GM18502 (cell line): ENCODE measurements around the gene NKD2.
"Not testable (repeated sequence)": the region's sequence is repeated elsewhere in the genome, so short reads cannot be mapped to it uniquely, and the experiment has no call there.

Source experiments
- ATAC-seq: cut with Tn5 transposase; IDR thresholded peaks from one replicate; pipeline ENCODE4 v1.9.1; 2021; ENCODE audit warnings: mild to moderate bottlenecking; ENCODE audit not compliant: unreplicated experiment, poor library complexity

Gene NKD2

DNA sequence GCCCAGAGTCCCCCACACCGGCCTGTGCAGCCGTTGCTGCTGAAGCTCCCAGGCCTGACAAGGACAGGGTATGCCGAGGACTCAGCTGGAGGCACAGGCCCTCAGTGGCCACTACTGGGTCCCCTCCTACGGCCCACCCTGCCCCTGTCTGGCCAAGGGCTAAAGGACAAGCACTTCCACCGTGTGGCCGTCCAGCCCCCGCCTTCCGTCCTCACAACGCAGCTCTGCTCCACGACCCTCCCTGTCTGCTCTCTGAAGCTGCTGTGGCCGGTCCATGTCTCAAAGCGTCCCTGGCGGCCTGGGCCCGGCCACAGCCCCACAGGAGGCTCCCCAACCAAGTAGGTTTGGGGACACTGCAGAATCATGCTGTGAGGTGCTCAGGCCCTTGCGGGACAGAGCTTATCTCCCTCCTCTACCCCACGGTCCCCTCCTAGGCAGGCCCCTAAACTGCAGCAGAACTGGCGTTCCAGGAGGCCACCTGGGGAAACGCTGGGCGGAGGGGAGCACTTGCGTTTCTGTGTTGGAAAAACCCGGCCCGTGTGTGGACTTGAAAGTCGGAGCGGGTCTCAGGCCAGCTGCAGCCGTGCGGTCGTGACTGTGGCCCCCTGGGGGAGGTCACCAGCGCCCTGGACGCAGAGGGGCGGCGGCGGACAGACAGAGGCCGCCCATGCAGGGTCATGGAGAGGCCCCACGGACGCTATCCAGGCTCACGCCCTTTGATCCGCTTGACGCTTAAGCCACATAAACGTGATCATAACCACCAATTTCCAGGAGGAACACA, 45.6 kb downstream of the NKD2 start:
- ATAC-seq: no peak

DNA sequence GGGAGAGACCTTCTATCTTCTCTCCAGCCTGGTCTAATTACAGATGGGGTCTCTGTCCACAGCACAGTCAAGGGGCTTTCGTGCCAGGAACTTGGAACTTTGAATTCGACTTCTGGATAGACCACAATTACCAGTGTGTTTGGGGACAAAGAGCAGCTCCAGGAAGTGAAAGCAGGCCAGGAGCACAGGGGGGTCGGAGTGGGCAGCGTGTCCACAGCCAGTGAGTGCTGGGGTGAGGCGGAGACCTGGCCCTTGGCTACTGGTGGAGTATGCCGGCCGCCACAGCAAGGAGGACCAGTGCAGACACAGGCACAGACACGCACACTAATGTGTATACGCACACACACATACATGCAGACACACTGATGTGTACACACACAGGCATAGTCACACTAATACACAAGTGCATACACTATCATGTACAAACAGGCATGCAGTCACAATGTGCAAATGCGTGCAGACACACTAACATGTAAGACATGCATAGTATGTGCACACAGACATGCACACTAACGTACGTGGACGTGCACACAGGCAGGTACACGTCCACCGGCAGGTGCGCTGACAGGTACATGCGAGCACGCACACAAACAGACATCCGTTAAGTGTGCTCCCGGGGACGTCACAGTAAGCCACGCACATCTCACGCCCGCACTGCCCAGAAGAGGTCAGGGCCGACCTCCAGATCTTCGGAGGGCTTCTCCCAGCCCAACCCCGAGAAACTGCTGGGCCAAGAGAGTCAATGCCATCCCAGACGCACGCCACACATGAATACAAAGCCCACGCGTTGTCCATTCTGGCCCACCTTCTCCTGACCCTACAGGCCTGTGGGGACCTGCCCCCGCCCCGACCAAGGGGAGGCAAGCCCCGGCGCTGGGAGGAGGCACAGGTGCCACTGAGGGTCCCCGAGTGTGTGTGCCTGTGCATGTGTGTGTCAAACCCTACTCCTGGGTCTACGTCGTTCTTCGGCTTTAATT, 46.5 kb downstream of the NKD2 start:
- no peak for ATAC-seq

DNA sequence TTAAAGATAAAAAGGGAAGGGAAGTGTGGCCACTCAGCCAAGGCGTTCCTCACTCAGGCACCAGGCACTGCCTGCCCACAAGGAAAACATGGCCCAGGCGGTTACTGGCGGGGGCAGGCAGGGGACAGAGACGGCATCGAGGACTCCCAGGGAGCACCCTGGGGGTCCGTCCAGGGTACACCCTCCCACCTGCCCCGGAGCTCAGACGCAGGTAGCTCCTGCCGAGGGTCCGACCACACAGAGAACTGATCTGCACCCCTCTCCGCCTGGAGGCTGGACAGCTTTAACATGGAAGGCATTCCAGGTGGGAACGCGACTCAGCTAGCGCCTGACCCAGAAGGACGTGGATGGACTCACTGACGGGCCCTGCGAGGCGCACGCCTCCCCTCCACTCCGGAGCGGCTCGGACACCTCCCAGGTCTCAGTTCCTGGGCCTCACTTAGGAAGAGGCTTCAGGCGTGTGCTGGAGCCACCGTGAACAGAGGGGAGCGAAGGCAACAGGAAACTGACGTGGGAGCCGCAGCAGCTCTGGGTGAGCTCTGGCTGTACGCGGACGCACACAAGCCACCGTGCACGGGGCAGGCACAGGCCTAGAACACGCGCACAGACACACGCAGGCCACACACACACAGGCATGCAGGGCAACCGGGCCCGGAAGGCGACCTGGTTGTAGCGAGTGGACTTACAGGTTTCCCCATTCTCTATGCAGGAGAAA, 47.5 kb downstream of the NKD2 start:
- ATAC-seq: no peak

DNA sequence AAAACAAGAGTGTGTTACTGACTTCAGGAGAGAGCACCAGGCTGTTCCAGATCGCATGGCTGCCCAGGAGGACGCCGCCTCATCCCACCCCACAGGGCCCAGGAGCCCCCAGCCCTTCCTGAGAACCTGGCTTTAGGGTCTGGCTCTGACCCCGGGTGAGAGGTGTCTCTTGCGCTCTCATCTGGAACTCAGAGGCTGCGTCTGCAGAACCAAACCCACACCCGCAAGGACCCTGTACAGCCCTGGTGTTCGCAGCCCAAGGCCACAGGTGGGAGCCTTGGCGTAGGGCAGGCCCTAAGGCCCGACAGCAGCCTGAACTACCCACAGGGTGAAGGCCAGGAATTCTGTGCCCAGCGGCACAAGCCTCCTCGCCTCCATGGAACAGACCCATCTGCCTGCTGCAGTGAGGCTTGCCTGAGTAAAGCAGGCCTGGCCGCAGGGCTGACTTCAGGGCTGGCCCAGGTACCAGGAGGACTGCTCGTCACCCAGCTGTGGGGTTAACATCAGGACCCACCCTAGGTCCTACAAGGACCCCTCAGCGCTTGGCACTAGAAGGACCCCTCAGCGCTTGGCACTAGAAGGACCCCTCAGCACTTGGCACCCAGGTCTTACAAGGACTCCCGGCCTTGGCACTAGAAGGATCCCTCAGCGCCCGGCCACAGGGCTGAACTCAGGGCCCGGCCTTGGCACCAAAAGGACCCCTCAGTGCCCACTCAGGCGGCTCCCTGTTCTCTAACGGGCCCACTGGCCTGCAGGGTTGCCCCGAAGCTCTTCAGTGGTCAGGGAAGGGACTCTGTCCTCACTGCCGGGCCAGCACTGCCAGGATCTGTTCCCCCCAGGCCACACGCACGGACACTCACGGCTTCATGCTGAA, 48.2 kb downstream of the NKD2 start:
- ATAC-seq: no peak

DNA sequence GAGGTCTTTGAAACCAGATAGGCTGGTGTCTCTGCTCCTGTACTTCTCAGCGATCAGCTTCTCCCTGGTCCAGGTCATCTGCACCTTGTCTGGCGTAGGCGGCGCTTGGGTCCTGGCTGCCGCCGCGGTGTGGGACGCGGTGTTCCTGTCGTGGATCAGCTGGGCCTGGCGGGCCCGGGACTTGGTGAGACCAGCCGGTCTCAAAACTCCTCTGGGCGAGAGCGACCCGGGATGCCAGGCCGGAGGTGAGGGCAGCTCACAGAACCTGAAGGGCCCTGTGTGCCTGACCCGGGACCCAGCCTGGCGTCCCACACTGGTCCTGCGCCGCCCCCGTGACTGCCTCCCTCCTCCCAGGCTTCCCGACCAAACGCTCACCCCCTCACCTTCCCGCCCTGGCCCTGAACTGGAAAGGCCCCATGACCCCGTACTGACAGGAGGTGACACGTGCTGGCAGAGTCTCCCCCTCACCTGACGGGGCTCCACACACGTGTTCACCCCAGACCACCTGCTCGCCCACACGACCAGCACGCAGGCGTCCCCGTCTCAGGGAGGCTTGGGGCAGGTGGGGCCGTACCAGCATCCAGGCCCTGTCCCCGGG, 49.0 kb downstream of the NKD2 start:
- no peak for ATAC-seq

DNA sequence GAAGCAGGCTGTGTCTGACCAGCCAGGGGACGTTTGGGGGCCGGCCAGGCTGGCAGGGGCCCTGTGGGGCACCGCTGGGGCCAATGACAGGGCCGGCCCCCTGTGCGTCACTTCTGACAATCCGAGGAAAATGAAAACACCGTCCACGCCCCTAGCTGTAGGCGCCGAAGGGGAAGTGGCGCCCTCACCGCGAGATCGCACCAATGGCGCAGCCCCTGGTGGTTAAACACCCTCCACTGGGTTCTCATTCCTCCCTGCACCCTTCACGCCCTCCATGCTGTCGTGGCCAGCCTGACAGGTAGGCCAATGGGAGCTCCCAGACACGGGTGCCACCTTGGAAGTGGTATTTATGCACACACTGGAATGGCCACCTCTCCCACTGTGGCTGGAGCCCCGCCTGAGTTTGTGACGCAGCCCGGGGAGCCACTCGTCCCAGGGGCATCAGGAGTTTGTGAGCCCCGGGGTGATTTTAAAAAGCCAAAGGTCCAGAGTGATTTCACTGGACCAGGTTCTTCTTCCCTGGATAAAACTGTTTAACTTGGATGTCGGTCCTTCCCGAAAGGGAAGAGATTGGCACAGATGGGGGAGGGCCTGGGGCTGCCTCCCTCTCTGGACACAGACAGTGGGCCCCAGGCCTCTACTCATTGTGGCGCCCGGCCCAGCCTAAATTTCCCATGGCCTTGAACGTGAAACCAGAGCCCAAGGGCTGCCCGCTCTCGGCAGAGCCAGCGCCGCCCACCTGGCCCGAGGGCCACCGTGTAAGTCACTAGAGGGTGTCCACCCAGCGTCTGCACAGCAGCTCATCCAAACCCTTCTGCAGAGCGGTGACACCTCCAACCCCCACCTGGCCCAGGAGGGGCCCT, 49.7 kb downstream of the NKD2 start:
- ATAC-seq: no peak

DNA sequence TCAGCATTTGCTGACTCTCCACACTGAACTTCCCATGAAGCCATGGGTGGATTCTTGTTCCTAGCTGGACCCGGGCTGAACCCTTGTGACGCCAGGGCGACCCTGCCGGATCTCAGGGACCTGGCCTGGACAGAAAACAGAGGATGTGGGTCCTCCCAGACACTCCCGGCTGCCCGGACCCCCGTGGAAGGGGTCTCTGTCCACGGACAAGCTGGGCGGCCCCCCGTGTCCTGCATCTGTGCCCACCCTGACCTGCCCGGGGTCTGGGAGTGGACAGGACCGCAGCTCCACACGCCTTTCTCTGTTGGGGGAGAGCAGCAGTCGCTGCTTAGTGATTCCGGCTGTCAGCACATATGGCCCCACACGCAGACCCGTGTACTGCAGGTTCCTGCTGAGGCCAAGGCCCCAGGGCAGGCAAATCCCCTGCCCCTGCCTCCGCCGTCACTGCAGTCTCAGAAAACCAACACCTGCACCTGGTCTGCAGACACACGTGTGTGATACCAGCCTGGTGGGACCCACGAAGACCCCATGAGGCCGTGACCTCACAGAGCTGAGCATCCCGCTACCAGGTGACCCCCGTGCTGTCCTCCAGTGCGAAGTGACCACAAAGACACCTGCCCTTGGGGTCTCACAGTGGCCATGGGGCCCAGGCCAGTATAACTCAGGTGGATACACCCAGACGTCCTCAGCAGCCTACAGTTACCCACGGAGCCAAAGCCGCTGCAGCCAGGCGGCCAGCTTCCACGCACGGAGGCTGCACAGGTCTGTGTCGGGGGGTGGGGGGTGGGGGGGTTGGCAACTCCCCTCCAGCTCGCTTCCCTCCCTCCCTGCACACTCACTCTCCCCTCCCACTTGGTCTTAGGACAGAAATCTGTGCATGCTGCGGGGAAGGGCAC, 50.6 kb downstream of the NKD2 start:
- ATAC-seq: no peak

DNA sequence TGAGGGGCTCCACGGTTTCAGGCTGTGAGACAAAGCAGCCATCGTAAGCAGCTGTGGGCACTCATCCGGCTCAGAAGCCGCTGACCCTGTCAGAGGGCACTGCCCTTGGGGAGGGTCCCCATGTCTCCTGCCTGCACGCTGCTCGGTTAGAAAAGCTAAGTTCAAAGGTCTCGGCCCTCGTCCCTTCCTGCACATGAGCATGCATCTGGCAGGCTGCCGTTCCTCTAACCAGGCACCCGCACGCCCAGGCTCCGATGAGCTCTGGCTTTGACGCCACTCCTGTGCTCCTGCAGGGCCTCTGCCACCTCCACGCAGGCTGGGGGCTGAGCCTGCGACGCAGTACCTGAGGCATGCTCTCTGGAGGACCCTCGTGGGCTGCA, 51.3 kb downstream of the NKD2 start:
- ATAC-seq: no peak

DNA sequence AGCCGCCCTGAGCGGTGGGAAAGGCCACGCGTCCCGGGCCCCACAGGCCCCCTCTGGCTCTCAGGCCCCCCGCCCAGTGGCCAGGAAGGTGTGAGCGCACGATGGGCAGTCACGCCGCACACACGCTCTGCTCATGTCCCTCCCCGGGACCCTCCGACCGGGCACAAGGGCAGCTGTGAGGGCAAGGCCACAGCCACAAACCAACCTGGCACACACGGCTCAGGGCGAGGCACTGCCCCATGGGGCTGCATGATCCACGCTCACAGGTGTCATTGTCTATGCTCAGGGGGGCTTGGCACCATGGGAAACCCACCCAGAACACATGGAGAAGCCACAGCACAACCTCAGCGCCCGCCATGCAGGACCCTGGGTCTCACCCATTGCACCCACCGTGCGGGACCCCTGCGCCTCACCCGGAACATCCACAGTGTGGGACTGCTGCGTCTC, 52.0 kb downstream of the NKD2 start:
- no peak for ATAC-seq

DNA sequence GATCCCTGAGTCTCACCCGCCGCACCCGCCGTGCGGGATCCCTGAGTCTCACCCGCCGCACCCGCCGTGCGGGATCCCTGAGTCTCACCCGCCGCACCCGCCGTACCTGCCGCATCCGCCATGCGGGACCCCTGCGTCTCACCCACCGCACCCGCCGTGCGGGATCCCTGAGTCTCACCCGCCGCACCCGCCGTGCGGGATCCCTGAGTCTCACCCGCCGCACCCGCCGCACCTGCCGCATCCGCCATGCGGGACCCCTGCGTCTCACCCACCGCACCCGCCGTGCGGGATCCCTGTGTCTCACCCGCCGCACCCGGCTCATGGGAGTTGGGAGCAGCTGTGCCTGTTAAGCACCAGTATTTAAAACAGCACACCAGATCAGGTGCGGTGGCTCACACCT, 52.7 kb downstream of the NKD2 start:
- not testable (repeated sequence) for ATAC-seq

DNA sequence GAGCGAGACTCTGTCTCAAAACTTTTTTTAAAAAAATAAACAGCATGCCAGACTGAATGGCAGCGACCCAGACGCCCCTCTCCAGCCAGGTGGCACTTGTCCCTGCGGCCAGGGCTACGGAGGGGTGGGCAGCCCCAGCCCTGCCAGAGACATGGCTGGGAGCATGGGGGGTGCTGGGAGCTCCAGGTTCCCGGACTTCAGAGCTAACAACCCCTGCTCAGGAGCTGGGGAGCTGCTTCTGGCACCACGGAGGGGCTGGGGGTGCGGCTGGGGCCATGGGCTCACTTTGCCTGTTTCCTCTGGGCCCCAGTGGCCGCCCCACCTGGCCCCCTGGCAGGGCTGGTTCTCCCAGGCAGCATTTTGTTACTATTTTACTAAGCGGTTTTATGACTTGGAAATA, 53.3 kb downstream of the NKD2 start:
- ATAC-seq: no peak

DNA sequence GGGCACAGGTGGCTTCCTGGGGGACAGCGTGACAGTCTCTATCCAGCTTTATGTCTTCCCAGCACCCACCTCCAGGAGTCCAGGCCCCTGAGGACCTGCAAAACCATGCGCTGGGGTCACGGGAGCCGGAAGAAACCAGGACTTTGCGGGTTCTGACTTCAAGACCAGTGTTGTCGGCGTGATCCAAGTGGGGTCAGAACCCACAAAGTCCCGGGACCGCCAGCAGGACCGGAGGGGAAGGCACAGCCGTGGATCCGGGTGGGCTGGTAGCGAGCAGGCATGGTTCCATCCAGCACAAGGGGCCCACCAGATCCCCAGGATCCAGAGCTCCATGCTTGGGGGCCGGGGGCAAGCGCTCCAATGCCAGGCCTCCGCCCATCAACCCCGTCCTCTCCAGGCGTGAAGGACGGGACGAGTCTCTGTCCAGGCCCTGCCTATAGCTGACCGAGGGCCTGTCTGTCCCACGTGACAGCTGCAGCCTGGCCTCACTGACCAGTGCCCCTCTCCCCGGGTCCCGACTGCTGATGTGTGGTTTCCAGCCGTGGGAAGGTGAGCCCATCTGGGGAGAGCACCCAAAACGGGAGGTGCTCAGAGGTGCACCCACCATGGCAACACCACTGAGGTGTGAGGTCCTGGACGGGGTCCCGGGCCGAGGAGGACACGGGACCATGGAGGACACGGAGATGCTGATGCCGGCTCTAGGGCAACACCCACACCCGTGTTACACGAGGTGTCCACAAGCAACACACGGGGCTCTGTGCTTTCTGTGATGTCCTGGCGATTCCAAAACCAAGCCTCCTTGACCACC, 54.4 kb downstream of the NKD2 start:
- no peak for ATAC-seq

DNA sequence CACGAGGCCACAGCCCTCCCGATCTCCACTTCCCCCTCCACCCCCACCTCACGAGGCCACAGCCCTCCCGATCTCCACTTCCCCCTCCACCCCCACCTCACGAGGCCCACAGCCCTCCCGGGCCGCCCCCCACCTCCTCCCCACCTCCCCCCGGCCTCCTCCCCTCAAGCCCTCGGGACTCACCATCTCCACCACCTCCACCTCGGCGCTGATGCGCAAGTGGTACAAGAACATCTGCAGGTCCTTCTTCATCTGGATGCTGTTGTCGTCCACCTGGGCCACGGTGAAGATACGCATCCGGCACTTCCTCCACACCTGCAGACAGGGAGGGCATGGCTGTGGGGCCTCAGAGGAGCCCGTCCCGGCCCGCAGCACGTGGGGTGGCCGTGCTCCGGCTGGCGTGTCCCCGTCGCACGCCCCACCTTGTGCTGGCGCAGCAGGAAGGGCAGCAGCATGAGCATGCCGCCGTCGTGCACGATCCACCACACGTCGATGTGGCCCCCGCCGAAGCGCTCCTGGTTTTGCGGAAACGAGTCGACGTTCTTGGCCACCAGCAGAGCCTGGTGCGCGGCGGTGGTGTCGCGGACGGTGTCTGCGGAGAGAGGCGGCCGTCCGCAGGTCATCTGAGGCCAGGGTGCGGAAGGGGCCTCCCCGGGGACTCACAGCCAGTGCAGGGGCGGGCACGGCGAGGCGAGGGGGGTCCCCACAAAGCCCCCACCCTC, 55.2 kb downstream of the NKD2 start:
- ATAC-seq: no peak

DNA sequence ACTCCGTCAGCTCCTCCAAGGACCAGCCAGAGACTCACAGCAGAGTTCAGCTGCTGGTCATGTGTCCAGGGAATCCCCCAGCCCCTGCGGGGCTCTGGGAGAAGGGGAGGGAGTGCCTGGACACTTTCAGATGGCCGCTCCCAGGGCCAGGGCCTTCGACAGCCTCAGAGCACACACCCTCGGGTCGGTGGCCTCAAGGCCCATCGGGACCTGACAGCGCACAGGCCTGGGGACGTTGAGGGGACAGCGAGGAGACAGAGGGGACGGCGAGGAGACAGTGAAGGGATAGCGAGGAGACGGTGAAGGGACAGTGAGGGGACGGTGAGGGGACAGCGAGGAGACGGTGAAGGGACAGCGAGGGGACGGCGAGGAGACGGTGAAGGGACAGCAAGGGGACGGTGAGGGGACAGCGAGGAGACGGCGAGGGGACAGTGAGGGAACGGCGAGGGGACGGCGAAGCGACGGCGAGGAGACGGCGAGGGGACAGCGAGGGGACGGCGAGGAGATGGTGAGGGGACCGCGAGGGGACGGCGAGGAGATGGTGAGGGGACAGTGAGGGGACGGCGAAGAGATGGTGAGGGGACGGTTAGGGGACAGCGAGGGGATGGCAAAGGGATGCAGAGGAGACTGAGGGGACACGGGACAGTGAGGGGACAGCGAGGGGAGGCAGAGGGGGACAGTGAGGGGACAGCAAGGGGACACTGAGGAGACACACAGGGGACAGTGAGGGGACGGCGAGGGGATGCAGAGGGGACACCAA, 56.0 kb downstream of the NKD2 start:
- ATAC-seq: no peak

DNA sequence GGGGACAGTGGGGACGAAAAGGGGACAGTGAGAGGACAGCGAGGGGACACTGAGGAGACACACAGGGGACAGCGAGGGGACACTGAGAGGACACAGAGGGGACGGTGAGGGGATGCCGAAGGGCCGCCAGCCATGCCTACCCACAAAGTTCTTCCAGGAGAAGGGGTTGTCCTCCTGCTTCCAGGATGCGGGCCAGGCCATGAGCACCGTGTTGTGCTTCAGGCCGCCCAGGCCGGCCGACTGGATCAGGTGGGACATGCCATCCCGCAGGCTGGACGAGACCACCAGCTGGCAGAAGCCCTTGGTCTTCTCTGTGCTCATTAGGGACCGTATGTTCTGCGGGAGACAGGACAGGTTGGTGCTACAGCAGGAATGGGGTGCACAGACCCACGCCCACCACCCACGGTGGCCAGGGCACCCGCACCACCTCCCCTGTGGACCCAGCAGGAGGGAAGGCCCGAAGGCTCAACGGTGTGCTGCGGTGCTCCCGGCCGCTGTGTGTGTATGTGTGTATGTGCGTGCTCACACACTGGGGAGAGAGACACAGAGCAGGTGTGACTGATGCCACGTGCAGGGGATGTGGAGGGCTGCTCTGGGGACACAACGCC, 56.6 kb downstream of the NKD2 start:
- no peak for ATAC-seq
